ENCODE data around the gene DAB1. TPM values are rescaled to one million over a fixed set of nuclear protein-coding genes. Genes with fewer than 3 reads are reported as not detected.

DAB1 gene
- total and polyA plus RNA-seq, 5 donors from 2014 or later: 0.87 to 5.1 (median 4.0) TPM

DNA sequence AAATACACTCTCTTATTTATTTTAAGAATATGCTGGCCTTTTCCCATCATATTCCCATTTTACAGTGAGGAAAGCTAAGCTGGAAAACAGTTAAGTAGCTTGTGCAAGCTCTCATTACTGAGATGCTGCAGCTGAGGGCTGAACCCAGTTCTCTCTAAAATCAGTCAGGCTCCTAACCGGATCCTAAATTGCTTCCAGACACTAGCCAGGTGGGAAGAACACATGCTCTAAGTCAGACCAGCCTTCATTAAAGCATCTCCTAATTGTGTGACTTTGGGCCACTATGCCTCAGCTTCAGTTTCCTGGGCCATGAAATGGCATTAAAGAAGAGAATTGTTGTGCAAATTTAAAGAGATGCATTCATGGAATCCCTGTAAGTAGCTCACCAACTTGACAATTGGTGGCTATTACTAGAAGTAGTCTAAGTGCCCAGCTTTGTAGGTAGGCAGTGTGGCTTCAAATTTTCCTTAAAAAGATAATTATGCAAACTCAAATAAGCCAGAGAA lies 228.4 kb downstream of the DAB1 start:
- no peaks in the 10 kb centered on the region for H3K4me1 ChIP-seq (ENCODE audit: control insufficient read depth, insufficient read depth, low read length, poor library complexity, severe bottlenecking)
- H3K4me1 Mint-ChIP-seq: no peaks in the 10 kb centered on the region
- H3K27me3 ChIP-seq (ENCODE audit: control insufficient read depth, insufficient read depth, low read length): no peaks in the 10 kb centered on the region
- H3K9me3 Mint-ChIP-seq: peaks cover 0 to 5% (median 0%) of the 10 kb centered on the region in 7 donors
- no peak overlapping the region for H3K27ac ChIP-seq (ENCODE audit: insufficient read depth, low read length, poor library complexity, severe bottlenecking)
- no peak overlapping the region for H3K4me3 ChIP-seq (ENCODE audit: low read depth, low read length)
- DNase-seq (no peak), ATAC-seq (ENCODE audit: low read depth in 2 of 2) (no peak)
- no peaks in the 10 kb centered on the region for H3K36me3 ChIP-seq (ENCODE audit: control insufficient read depth, insufficient read depth, low read length)
- H3K27me3 Mint-ChIP-seq: no peaks in the 10 kb centered on the region
- H3K4me3 Mint-ChIP-seq: no peak overlapping the region
- H3K27ac Mint-ChIP-seq: no peak overlapping the region
- no peaks in the 10 kb centered on the region for H3K36me3 Mint-ChIP-seq
- no peaks in the 10 kb centered on the region for H3K9me3 ChIP-seq (ENCODE audit: control insufficient read depth in 2 of 2, low read length in 2 of 2)

DNA sequence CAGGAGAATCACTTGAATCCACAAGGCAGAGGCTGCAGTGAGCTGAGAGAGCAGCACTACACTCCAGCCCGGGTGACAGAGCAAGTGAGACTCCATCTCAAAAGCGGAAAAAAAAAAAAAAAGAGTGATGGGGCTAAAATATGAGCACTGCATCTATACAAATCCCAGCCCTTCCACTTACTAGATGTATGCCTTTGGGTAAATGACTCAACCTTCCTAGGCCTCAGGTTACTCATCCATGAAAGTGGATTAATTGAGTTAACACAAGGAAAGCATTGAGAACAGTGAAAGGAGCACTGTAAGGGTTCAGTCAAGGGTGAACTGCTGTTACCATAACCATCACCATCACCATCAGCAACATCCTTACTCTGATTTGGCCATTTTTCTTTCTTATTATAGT lies 231.6 kb downstream of the DAB1 start:
- Mint-ChIP-seq H3K27ac (no peak overlapping the region), H3K9me3 (peaks cover 0 to 3% (median 0%) of the 10 kb centered on the region in 7 donors), H3K27me3 (no peaks in the 10 kb centered on the region), H3K36me3 (no peaks in the 10 kb centered on the region), H3K4me1 (no peaks in the 10 kb centered on the region), H3K4me3 (no peak overlapping the region)
- Histone ChIP-seq H3K4me1 (ENCODE audit: control insufficient read depth, insufficient read depth, low read length, poor library complexity, severe bottlenecking) (no peaks in the 10 kb centered on the region), H3K36me3 (ENCODE audit: control insufficient read depth, insufficient read depth, low read length) (no peaks in the 10 kb centered on the region), H3K9me3 (ENCODE audit: control insufficient read depth in 2 of 2, low read length in 2 of 2) (no peaks in the 10 kb centered on the region), H3K27ac (ENCODE audit: insufficient read depth, low read length, poor library complexity, severe bottlenecking) (no peak overlapping the region), H3K27me3 (ENCODE audit: control insufficient read depth, insufficient read depth, low read length) (no peaks in the 10 kb centered on the region), H3K4me3 (ENCODE audit: low read depth, low read length) (no peak overlapping the region)
- DNase-seq: no peak
- ATAC-seq (ENCODE audit: low read depth in 2 of 2): no peak

DNA sequence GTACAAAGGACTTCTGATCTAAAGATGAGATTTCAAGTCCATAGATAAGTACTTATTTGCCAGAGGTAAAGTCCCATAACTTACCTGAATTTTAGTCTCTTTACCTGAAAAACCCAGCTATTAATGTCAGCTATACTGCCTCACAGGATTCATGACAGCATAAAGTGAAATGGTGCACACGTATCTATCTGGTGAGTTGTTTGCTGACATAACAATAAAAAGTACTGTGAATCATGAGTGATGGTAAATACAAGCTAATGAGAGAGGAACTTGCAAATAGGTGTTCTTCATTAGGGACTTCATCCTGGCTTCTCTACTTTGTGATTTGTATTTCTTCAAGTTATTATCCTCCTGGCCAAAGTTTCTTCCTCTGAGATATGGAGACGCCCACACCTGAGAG lies 233.0 kb downstream of the DAB1 start:
- Mint-ChIP-seq H3K27ac (no peak overlapping the region), H3K9me3 (peaks cover 0 to 3% (median 0%) of the 10 kb centered on the region in 7 donors), H3K36me3 (no peaks in the 10 kb centered on the region), H3K27me3 (no peaks in the 10 kb centered on the region), H3K4me1 (no peaks in the 10 kb centered on the region), H3K4me3 (no peak overlapping the region)
- no peaks in the 10 kb centered on the region for H3K4me1 ChIP-seq (ENCODE audit: control insufficient read depth, insufficient read depth, low read length, poor library complexity, severe bottlenecking)
- H3K4me3 ChIP-seq (ENCODE audit: low read depth, low read length): no peak overlapping the region
- no peak overlapping the region for H3K27ac ChIP-seq (ENCODE audit: insufficient read depth, low read length, poor library complexity, severe bottlenecking)
- no peaks in the 10 kb centered on the region for H3K9me3 ChIP-seq (ENCODE audit: control insufficient read depth in 2 of 2, low read length in 2 of 2)
- no peak for ATAC-seq (ENCODE audit: low read depth in 2 of 2)
- no peaks in the 10 kb centered on the region for H3K36me3 ChIP-seq (ENCODE audit: control insufficient read depth, insufficient read depth, low read length)
- no peak for DNase-seq
- H3K27me3 ChIP-seq (ENCODE audit: control insufficient read depth, insufficient read depth, low read length): no peaks in the 10 kb centered on the region

DNA sequence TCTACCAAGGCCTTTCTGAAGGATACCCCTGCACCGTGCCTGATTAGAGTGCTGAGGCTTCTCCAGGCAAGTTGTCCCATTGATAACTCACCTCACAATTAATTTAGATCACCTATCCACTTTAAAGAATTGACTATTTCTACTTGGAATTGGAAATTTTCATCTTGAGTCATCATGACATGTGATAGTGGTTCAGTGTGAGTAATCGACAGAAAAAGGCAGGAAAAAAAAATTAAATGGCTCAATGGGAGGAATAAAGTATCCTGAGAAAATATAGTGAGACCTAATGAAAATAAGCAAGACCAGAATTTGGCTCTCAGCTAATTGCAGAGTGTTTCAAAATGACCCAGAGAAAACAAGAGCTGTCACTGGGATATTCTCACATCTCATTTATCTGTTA lies 235.7 kb downstream of the DAB1 start:
- H3K27ac ChIP-seq (ENCODE audit: insufficient read depth, low read length, poor library complexity, severe bottlenecking): no peak overlapping the region
- no peaks in the 10 kb centered on the region for H3K27me3 Mint-ChIP-seq
- ATAC-seq (ENCODE audit: low read depth in 2 of 2): no peak

DNA sequence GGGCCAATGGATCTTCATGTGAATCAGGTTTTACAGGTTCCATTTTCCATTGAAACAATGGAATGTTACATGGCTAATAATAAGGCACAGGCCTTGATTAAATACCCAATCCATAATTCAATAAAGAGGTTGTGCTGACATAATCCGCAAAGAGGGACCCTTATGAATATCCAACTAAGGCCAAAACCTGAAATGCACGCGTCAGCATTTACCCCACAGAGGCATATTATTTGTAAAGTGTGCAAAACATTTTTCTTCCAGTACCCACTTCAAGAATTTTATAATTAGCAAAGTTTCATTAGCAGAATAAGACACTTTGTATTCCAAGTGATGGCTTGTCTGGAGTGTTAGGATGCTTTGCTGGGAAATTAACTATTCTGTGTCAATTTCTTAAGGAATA lies 237.4 kb downstream of the DAB1 start:
- Mint-ChIP-seq H3K4me3 (no peak overlapping the region), H3K27me3 (no peaks in the 10 kb centered on the region), H3K27ac (no peak overlapping the region), H3K36me3 (no peaks in the 10 kb centered on the region), H3K4me1 (no peaks in the 10 kb centered on the region), H3K9me3 (peaks cover 0 to 1% (median 0%) of the 10 kb centered on the region in 7 donors)
- no peaks in the 10 kb centered on the region for H3K4me1 ChIP-seq (ENCODE audit: control insufficient read depth, insufficient read depth, low read length, poor library complexity, severe bottlenecking)
- DNase-seq: no peak
- no peak overlapping the region for H3K27ac ChIP-seq (ENCODE audit: insufficient read depth, low read length, poor library complexity, severe bottlenecking)
- H3K9me3 ChIP-seq (ENCODE audit: control insufficient read depth in 2 of 2, low read length in 2 of 2): no peaks in the 10 kb centered on the region
- no peak overlapping the region for H3K4me3 ChIP-seq (ENCODE audit: low read depth, low read length)
- no peaks in the 10 kb centered on the region for H3K27me3 ChIP-seq (ENCODE audit: control insufficient read depth, insufficient read depth, low read length)
- H3K36me3 ChIP-seq (ENCODE audit: control insufficient read depth, insufficient read depth, low read length): no peaks in the 10 kb centered on the region
- no peak for ATAC-seq (ENCODE audit: low read depth in 2 of 2)

More for the DNA sequence above, 235.7 kb downstream of the DAB1 start:
- Histone ChIP-seq H3K36me3 (ENCODE audit: control insufficient read depth, insufficient read depth, low read length) (no peaks in the 10 kb centered on the region), H3K4me1 (ENCODE audit: control insufficient read depth, insufficient read depth, low read length, poor library complexity, severe bottlenecking) (no peaks in the 10 kb centered on the region), H3K4me3 (ENCODE audit: low read depth, low read length) (no peak overlapping the region), H3K27me3 (ENCODE audit: control insufficient read depth, insufficient read depth, low read length) (no peaks in the 10 kb centered on the region), H3K9me3 (ENCODE audit: control insufficient read depth in 2 of 2, low read length in 2 of 2) (no peaks in the 10 kb centered on the region)
- no peak for DNase-seq
- no peaks in the 10 kb centered on the region for H3K4me1 Mint-ChIP-seq
- peaks cover 0 to 1% (median 0%) of the 10 kb centered on the region in 7 donors for H3K9me3 Mint-ChIP-seq
- H3K4me3 Mint-ChIP-seq: no peak overlapping the region
- H3K27ac Mint-ChIP-seq: no peak overlapping the region
- no peaks in the 10 kb centered on the region for H3K36me3 Mint-ChIP-seq

DNA sequence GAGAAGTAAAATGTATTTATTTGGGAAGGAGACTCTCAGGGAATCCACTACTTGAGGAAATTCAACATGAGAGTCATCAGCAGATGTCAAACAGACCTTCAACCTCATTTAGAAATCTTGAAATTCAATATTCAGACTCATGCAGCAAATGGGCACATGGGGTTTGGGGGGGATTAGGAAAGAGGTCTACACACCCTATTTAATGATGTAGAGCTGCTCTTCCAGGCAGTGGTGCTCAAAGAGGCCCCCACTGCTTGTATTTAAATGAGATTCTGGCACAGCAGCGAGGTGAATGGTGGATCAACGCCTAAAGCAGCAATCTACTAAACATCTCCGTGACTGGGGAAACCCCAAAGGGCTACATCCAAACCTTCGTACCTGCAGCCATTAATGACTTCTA lies 244.9 kb downstream of the DAB1 start:
- no peak overlapping the region for H3K27ac Mint-ChIP-seq
- no peaks in the 10 kb centered on the region for H3K36me3 ChIP-seq (ENCODE audit: control insufficient read depth, insufficient read depth, low read length)
- peaks cover 0 to 5% of the 10 kb centered on the region in 2 experiments for H3K9me3 ChIP-seq (ENCODE audit: control insufficient read depth in 2 of 2, low read length in 2 of 2)
- H3K4me1 Mint-ChIP-seq: no peaks in the 10 kb centered on the region
- H3K4me1 ChIP-seq (ENCODE audit: control insufficient read depth, insufficient read depth, low read length, poor library complexity, severe bottlenecking): no peaks in the 10 kb centered on the region
- no peak overlapping the region for H3K4me3 Mint-ChIP-seq
- no peaks in the 10 kb centered on the region for H3K36me3 Mint-ChIP-seq
- no peak for ATAC-seq (ENCODE audit: low read depth in 2 of 2)
- no peaks in the 10 kb centered on the region for H3K27me3 ChIP-seq (ENCODE audit: control insufficient read depth, insufficient read depth, low read length)
- no peaks in the 10 kb centered on the region for H3K27me3 Mint-ChIP-seq
- no peak for DNase-seq
- no peak overlapping the region for H3K4me3 ChIP-seq (ENCODE audit: low read depth, low read length)
- H3K27ac ChIP-seq (ENCODE audit: insufficient read depth, low read length, poor library complexity, severe bottlenecking): no peak overlapping the region
- peaks cover 0 to 18% (median 4%) of the 10 kb centered on the region in 7 donors for H3K9me3 Mint-ChIP-seq

DNA sequence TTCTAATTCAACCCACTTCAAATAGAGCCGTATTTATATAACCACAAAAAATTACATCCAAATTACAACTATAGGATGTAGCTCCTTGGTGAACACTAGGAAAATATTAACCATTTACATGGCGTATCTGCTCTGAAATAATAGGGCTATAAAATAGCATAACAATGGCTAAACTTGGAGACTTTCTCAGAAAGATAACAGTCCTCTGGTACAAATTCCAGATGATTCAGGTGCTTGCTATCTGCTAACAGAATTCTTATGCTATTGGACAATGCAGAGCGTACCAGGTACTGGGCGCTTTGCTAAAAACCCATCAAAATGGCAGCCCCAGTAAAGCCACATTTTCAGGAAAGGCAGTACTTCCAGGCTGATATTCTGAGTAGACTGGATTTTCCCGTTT lies 248.4 kb downstream of the DAB1 start:
- Histone ChIP-seq H3K36me3 (ENCODE audit: control insufficient read depth, insufficient read depth, low read length) (no peaks in the 10 kb centered on the region), H3K9me3 (ENCODE audit: control insufficient read depth in 2 of 2, low read length in 2 of 2) (peaks cover 0 to 5% of the 10 kb centered on the region in 2 experiments), H3K4me3 (ENCODE audit: low read depth, low read length) (no peak overlapping the region), H3K27me3 (ENCODE audit: control insufficient read depth, insufficient read depth, low read length) (no peaks in the 10 kb centered on the region), H3K27ac (ENCODE audit: insufficient read depth, low read length, poor library complexity, severe bottlenecking) (no peak overlapping the region), H3K4me1 (ENCODE audit: control insufficient read depth, insufficient read depth, low read length, poor library complexity, severe bottlenecking) (no peaks in the 10 kb centered on the region)
- no peak for ATAC-seq (ENCODE audit: low read depth in 2 of 2)
- no peak overlapping the region for H3K4me3 Mint-ChIP-seq
- no peaks in the 10 kb centered on the region for H3K27me3 Mint-ChIP-seq
- H3K36me3 Mint-ChIP-seq: no peaks in the 10 kb centered on the region
- DNase-seq: no peak
- H3K4me1 Mint-ChIP-seq: no peaks in the 10 kb centered on the region
- peaks cover 0 to 18% (median 5%) of the 10 kb centered on the region in 7 donors for H3K9me3 Mint-ChIP-seq
- no peak overlapping the region for H3K27ac Mint-ChIP-seq

DNA sequence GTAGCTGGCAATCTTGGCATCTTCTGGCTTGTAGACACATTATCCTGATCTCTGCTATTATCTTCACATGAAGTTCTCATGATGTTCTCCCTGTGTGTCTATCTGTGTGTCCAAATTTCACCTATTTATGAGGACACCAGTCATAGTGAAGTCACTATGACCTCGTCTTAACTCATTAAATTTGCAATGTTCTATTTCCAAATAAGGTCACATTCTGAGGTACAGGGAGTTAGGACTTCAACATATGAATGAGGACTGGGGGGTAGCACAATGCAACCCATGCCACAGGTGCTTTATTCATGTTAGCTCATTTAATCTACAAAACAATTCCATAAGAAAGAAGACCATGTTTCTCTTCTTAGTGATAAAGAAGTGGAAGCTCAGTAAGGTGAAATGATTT lies 251.8 kb downstream of the DAB1 start:
- Mint-ChIP-seq H3K27me3 (no peaks in the 10 kb centered on the region), H3K27ac (no peak overlapping the region), H3K36me3 (no peaks in the 10 kb centered on the region), H3K4me1 (peaks cover 0 to 6% (median 0%) of the 10 kb centered on the region in 4 donors), H3K4me3 (no peak overlapping the region), H3K9me3 (peaks cover 0 to 8% (median 3%) of the 10 kb centered on the region in 7 donors)
- no peaks in the 10 kb centered on the region for H3K27me3 ChIP-seq (ENCODE audit: control insufficient read depth, insufficient read depth, low read length)
- H3K9me3 ChIP-seq (ENCODE audit: control insufficient read depth in 2 of 2, low read length in 2 of 2): peaks cover 0 to under 1% of the 10 kb centered on the region in 2 experiments
- no peak overlapping the region for H3K4me3 ChIP-seq (ENCODE audit: low read depth, low read length)
- H3K4me1 ChIP-seq (ENCODE audit: control insufficient read depth, insufficient read depth, low read length, poor library complexity, severe bottlenecking): no peaks in the 10 kb centered on the region
- no peak overlapping the region for H3K27ac ChIP-seq (ENCODE audit: insufficient read depth, low read length, poor library complexity, severe bottlenecking)
- no peak for DNase-seq
- H3K36me3 ChIP-seq (ENCODE audit: control insufficient read depth, insufficient read depth, low read length): no peaks in the 10 kb centered on the region
- no peak for ATAC-seq (ENCODE audit: low read depth in 2 of 2)

Measured in CD4-positive, CD25-positive, alpha-beta regulatory T cell (primary cell).